A549 (cell line): ENCODE results near the gene HOXA5. TPM values are rescaled to one million over a fixed set of nuclear protein-coding genes. Genes with fewer than 3 reads are reported as not detected.

ENCODE experiments used
- ATAC-seq, 2 experiments: fragments of 200-7000 bp in 1 of 2; fragments of >200 bp in 1 of 2; cut with Nextera tagmentation in 1 of 2; cut with Tn5 transposase in 1 of 2; 3 replicates each; pipeline versions ENCODE4 v1.8.0 to v1.9.1; 2018 to 2020; ENCODE audit warnings: mild to moderate bottlenecking in 1 of 2, moderate library complexity in 1 of 2
- CTCF ChIA-PET: fragments of 300-600 bp; sonication (Branson Sonifier 250); formaldehyde crosslinking; extraction: SDS; loops from one replicate; lab custom pipeline; 2021; ENCODE audit warnings: antibody characterized with exemption, inconsistent platforms; lab: Yijun Ruan, JAX
- POLR2A ChIA-PET: fragments of 350-600 bp; formaldehyde crosslinking; extraction: SDS; loops from one replicate; lab custom pipeline; 2021; ENCODE audit warnings: antibody characterized with exemption, inconsistent platforms; lab: Yijun Ruan, JAX
- DNase-seq, 2 experiments: peaks; one replicate each; pipeline versions ENCODE4 v3.0.0 to v3.0.0-alpha.2; 2011 to 2016; ENCODE audit warnings: low read depth in 1 of 2, low spot score in 1 of 2
- FAIRE-seq: peaks from 2 replicates; lab custom pipeline; 2011; peaks lifted over from hg19 to GRCh38; lab: Jason Lieb, UNC
- H3K27ac ChIP-seq, 2 experiments: fragments of >200 bp; sonication (Bioruptor Twin); formaldehyde crosslinking; 3 replicates each; pipeline ENCODE4 v1.5.1; 2016 to 2017
- H3K4me1 ChIP-seq: fragments of >200 bp; sonication (Bioruptor Twin); formaldehyde crosslinking; 3 replicates; pipeline ENCODE4 v1.6.1; 2016
- H3K4me2 ChIP-seq: fragments of >200 bp; sonication (Bioruptor Twin); formaldehyde crosslinking; 3 replicates; pipeline ENCODE4 v1.6.1; 2016
- H3K4me3 ChIP-seq: fragments of >200 bp; sonication (Bioruptor Twin); formaldehyde crosslinking; 3 replicates; pipeline ENCODE4 v1.5.1; 2016
- H3K9me3 ChIP-seq: fragments of >200 bp; sonication (Bioruptor Twin); formaldehyde crosslinking; 3 replicates; pipeline ENCODE4 v1.6.1; 2016
- ATOH8 ChIP-seq: fragments of 250-450 bp; sonication (Bioruptor Pico); IDR thresholded peaks from 2 replicates; pipeline ENCODE4 v1.5.0; 2020; ENCODE audit warnings: low read depth, mild to moderate bottlenecking, moderate library complexity
- BCL3 ChIP-seq: fragments of >200 bp; sonication (Bioruptor Twin); formaldehyde crosslinking; IDR thresholded peaks from 3 replicates; pipeline ENCODE4 v1.6.1; 2016
- BHLHE40 ChIP-seq: IDR thresholded peaks from 2 replicates; pipeline ENCODE4 v1.6.1; 2012; ENCODE audit warnings: low read depth, low read length, inconsistent platforms
- CEBPB ChIP-seq, 2 experiments: fragments of >200 bp in 1 of 2; sonication (Bioruptor Twin) in 1 of 2; formaldehyde crosslinking in 1 of 2; IDR thresholded peaks; 2 replicates each; pipeline ENCODE4 v1.6.1; 2012 to 2016
- CHD2 ChIP-seq: fragments of 150-350 bp; IDR thresholded peaks from 2 replicates; pipeline ENCODE4 v1.6.1; 2014; ENCODE audit warnings: low read length; ENCODE audit not compliant: partially characterized antibody
- E2F6 ChIP-seq: IDR thresholded peaks from 2 replicates; pipeline ENCODE4 v1.6.1; 2012; ENCODE audit warnings: low read depth, borderline replicate concordance
- EHF ChIP-seq: fragments of 250-450 bp; sonication (Bioruptor Pico); IDR thresholded peaks from 2 replicates; pipeline ENCODE4 v1.5.0; 2020; ENCODE audit warnings: mild to moderate bottlenecking
- EHMT2 ChIP-seq: fragments of 200-600 bp; sonication (generic); IDR thresholded peaks from 2 replicates; pipeline ENCODE4 v1.6.1; 2016; ENCODE audit warnings: antibody characterized with exemption, low read depth, mild to moderate bottlenecking, moderate library complexity
- EP300 ChIP-seq, 2 experiments: fragments of >200 bp; sonication (Bioruptor Twin); formaldehyde crosslinking; IDR thresholded peaks; 2 replicates in 1 of 2; 3 replicates in 1 of 2; pipeline ENCODE4 v1.6.1; 2016 to 2017
- FOSL2 ChIP-seq, 2 experiments: fragments of 450-650 bp in 1 of 2; fragments of >200 bp in 1 of 2; sonication (Bioruptor Twin) in 1 of 2; formaldehyde crosslinking; IDR thresholded peaks; 2 replicates each; pipeline versions ENCODE4 v1.5.0 to v1.6.1; 2016 to 2020; ENCODE audit warnings: mild to moderate bottlenecking in 1 of 2, moderate library complexity in 1 of 2
- HOXB13 ChIP-seq: fragments of 250-450 bp; sonication (Bioruptor Pico); IDR thresholded peaks from 2 replicates; pipeline ENCODE4 v1.5.0; 2020; ENCODE audit warnings: low read depth, mild to moderate bottlenecking, moderate library complexity
- KDM5A ChIP-seq: fragments of 200-600 bp; sonication (generic); IDR thresholded peaks from 2 replicates; pipeline ENCODE4 v1.6.1; 2016; ENCODE audit warnings: antibody characterized with exemption, mild to moderate bottlenecking
- MAX ChIP-seq: IDR thresholded peaks from 2 replicates; pipeline ENCODE4 v1.6.1; 2012
- MAZ ChIP-seq: fragments of 150-350 bp; IDR thresholded peaks from 2 replicates; pipeline ENCODE4 v1.6.1; 2014; ENCODE audit warnings: antibody characterized with exemption, low read depth, low read length, borderline replicate concordance
- NPAS2 ChIP-seq: fragments of 250-450 bp; sonication (Bioruptor Pico); IDR thresholded peaks from 2 replicates; pipeline ENCODE4 v1.8.0; 2022; ENCODE audit warnings: mild to moderate bottlenecking, moderate library complexity, borderline replicate concordance
- RAD21 ChIP-seq, 2 experiments: fragments of >200 bp in 1 of 2; sonication (Bioruptor Twin) in 1 of 2; formaldehyde crosslinking in 1 of 2; IDR thresholded peaks in 1 of 2; conservative IDR thresholded peaks in 1 of 2; 2 replicates in 1 of 2; 3 replicates in 1 of 2; pipeline ENCODE4 v1.6.1; 2012 to 2018; ENCODE audit warnings: inconsistent platforms in 1 of 2
- RNF2 ChIP-seq: fragments of 200-600 bp; sonication (generic); IDR thresholded peaks from 2 replicates; pipeline ENCODE4 v1.6.1; 2016; ENCODE audit warnings: low read depth, mild to moderate bottlenecking, antibody characterized with exemption, moderate library complexity, borderline replicate concordance
- SMC3 ChIP-seq: fragments of >200 bp; sonication (Bioruptor Twin); formaldehyde crosslinking; IDR thresholded peaks from 3 replicates; pipeline ENCODE4 v1.6.1; 2018; ENCODE audit warnings: inconsistent platforms
- SREBF2 ChIP-seq: fragments of 450-650 bp; IDR thresholded peaks from 2 replicates; pipeline ENCODE4 v1.6.1; 2014; ENCODE audit warnings: mild to moderate bottlenecking, moderate library complexity
- TFCP2L1 ChIP-seq: fragments of 250-450 bp; sonication (Bioruptor Pico); IDR thresholded peaks from 2 replicates; pipeline ENCODE4 v1.5.0; 2021; ENCODE audit warnings: mild to moderate bottlenecking
- TP53 ChIP-seq: fragments of 250-450 bp; sonication (Bioruptor Pico); IDR thresholded peaks from 2 replicates; pipeline ENCODE4 v1.5.0; 2021; ENCODE audit warnings: mild to moderate bottlenecking, moderate library complexity
- ZC3H11A ChIP-seq: fragments of 450-650 bp; IDR thresholded peaks from 2 replicates; pipeline ENCODE4 v1.6.1; 2014; ENCODE audit warnings: antibody characterized with exemption, mild to moderate bottlenecking
- ZFP36 ChIP-seq: fragments of 450-650 bp; IDR thresholded peaks from 2 replicates; pipeline ENCODE4 v1.6.1; 2014; ENCODE audit warnings: borderline replicate concordance; ENCODE audit not compliant: partially characterized antibody
- ZNF302 ChIP-seq: fragments of 250-450 bp; sonication (Bioruptor Pico); IDR thresholded peaks from 2 replicates; pipeline ENCODE4 v1.9.0; 2021; ENCODE audit warnings: inconsistent platforms, mild to moderate bottlenecking, moderate library complexity
- ZSCAN20 ChIP-seq: fragments of 250-450 bp; sonication (Bioruptor Pico); IDR thresholded peaks from 2 replicates; pipeline ENCODE4 v1.8.0; 2022; ENCODE audit warnings: mild to moderate bottlenecking, moderate library complexity
- WGBS: methylation state at CpG from one replicate; pipeline ENCODE4 v1.1.6; 2017; ENCODE audit errors: missing lambda C conversion rate; 5-methylcytosine and 5-hydroxymethylcytosine counted together
- polyA plus RNA-seq, 4 experiments: library from polyadenylated mRNA; depleted of rRNA in 3 of 4; stranded (reverse); fragments of >200 nt; fragmentation: RNase III in 1 of 4; extraction: RNeasy Plus Mini Kit Qiagen cat#74134 plus additional on column Dnase treatment in 1 of 4; gene quantifications; 2 replicates in 3 of 4; 3 replicates in 1 of 4; pipeline ENCODE4 v1.2.3, GENCODE V29; 2011 to 2017

The HOXA5 gene
- polyA plus RNA-seq, 2 of the 4 experiments (the other 2 are of a cell fraction): 4.0 to 6.5 TPM

- Histone ChIP-seq H3K9me3 (no peaks in the 10 kb centered on the region), H3K4me2 (no peak overlapping the region)
- ATAC-seq (no peak), FAIRE-seq (no peak)
- POLR2A ChIA-PET: no interaction called here
- 95% methylated on average over 10 of the region's 10 CpGs for WGBS
- TF ChIP-seq EHMT2 (no peak), EP300 (IDR thresholded peaks at IDR 0.05) (no peak), MAZ (no peak), ZSCAN20 (CRISPR knock-in tag) (no peak), RNF2 (no peak), ATOH8 (no peak), EHF (no peak), SREBF2 (no peak), TFCP2L1 (CRISPR knock-in tag) (no peak), FOSL2 (IDR thresholded peaks at IDR 0.05) (no peak), FOSL2 (CRISPR knock-in tag; IDR thresholded peaks at IDR 0.05) (no peak), ZFP36 (no peak), RAD21 (conservative IDR thresholded peaks at IDR 0.05 in 1 of 2, IDR thresholded peaks at IDR 0.05 in 1 of 2) (no peak), CHD2 (no peak), MAX (no peak)
- TF ChIP-seq, all 56 proteins: peak for 0
- DNase-seq: no peak
- CTCF ChIA-PET: interaction anchor here (0.9 to 2.2 kb wide), 4 partner anchors 11 to 473 kb away, joined by 3 to 10 read pairs (median 4); partner anchors contain the start of gene HOXA5
- Histone ChIP-seq H3K27ac (no peak overlapping the region), H3K4me3 (no peak overlapping the region), H3K4me1 (peaks cover 9% of the 10 kb centered on the region)
Measured at GRCh38 chr7:27154369-27154768, 10.9 kb upstream of the HOXA5 start.

GRCh38 chr7:27153526-27153925 lies 10.0 kb upstream of the HOXA5 start:
- POLR2A ChIA-PET: no interaction called here
- H3K27ac ChIP-seq: no peak overlapping the region
- no peak for ATAC-seq
- TF ChIP-seq BHLHE40 (no peak), ZNF302 (CRISPR knock-in tag) (no peak), BCL3 (no peak), MAX (no peak), SMC3 (no peak), TP53 (CRISPR knock-in tag) (no peak), HOXB13 (CRISPR knock-in tag) (no peak), CEBPB (IDR thresholded peaks at IDR 0.05) (no peak), NPAS2 (CRISPR knock-in tag) (no peak), KDM5A (no peak), ZC3H11A (no peak), E2F6 (no peak)
- TF ChIP-seq, all 56 proteins: peak for 0
- Histone ChIP-seq H3K4me1 (peaks cover 16% of the 10 kb centered on the region), H3K4me3 (no peak overlapping the region), H3K4me2 (no peak overlapping the region), H3K9me3 (no peaks in the 10 kb centered on the region)
- DNase-seq (no peak), FAIRE-seq (no peak)
- 91% methylated on average over 3 of the region's 3 CpGs for WGBS
- CTCF ChIA-PET: interaction anchor here (0.9 to 2.2 kb wide), 6 partner anchors 10 to 1063 kb away, joined by 3 to 10 read pairs (median 4); partner anchors contain the start of gene HOXA5
